ENCODE data around the gene ADAMTS18.

DNA sequence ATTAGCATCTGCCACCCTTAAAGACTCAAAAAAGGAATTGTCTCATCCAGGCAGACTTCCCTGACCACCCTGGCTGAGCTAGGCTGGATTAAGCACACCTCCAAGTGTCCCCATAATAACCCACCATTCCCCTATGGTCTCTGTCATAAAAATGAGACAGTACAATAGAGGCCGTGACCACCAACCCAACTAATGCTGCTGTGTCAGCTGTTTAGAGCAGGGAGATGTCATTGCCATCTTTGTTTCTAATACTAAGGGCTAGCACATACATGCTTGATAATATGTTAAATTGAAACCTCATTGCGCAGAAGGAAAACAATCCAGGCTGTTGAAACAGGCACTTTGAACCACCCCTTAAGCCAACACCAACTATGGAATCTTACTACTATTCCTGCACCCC, 7.2 kb upstream of the ADAMTS18 start:
- TF ChIP-seq, protein P1, sequence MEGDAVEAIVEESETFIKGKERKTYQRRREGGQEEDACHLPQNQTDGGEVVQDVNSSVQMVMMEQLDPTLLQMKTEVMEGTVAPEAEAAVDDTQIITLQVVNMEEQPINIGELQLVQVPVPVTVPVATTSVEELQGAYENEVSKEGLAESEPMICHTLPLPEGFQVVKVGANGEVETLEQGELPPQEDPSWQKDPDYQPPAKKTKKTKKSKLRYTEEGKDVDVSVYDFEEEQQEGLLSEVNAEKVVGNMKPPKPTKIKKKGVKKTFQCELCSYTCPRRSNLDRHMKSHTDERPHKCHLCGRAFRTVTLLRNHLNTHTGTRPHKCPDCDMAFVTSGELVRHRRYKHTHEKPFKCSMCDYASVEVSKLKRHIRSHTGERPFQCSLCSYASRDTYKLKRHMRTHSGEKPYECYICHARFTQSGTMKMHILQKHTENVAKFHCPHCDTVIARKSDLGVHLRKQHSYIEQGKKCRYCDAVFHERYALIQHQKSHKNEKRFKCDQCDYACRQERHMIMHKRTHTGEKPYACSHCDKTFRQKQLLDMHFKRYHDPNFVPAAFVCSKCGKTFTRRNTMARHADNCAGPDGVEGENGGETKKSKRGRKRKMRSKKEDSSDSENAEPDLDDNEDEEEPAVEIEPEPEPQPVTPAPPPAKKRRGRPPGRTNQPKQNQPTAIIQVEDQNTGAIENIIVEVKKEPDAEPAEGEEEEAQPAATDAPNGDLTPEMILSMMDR (IDR thresholded peaks at IDR 0.05; ENCODE audit: low read depth, low read length, missing input control) = no peak
- no peak for TF ChIP-seq YY1 (IDR thresholded peaks at IDR 0.05)

Measured in liver (tissue), 2 donors.